HCT116 (cell line): ENCODE measurements around the gene TYW1. TPM values are rescaled to one million over a fixed set of nuclear protein-coding genes. Genes with fewer than 3 reads are reported as not detected.

Source experiments
- ATAC-seq: fragments of 200-7000 bp; cut with Tn5 transposase; 2 replicates; pipeline ENCODE4 v1.9.1; 2020; ENCODE audit warnings: mild to moderate bottlenecking, moderate library complexity
- BruUV-seq: library from RNA; stranded (reverse); fragments of 400-500 nt; replicated peaks from 2 replicates; lab custom pipeline; 2021; lab: Mats Ljungman, UMichigan
- CTCF ChIA-PET: fragments of 300-600 bp; sonication (Branson Sonifier 250); formaldehyde crosslinking; loops from one replicate; lab custom pipeline; 2021; ENCODE audit warnings: antibody characterized with exemption; lab: Charles Lee
- POLR2A ChIA-PET: fragments of 300-600, 350-600 bp; sonication (Branson Sonifier 250); formaldehyde crosslinking; loops from one replicate; lab custom pipeline; 2021; ENCODE audit warnings: antibody characterized with exemption; lab: Charles Lee
- RAD21 ChIA-PET, 2 experiments: fragments of 300-600 bp; sonication (Branson Sonifier 250); formaldehyde crosslinking; loops; one replicate each; lab custom pipeline; 2023; ENCODE audit warnings: low total read pairs in 2 of 2; ENCODE audit not compliant: uncharacterized antibody in 2 of 2, unreplicated experiment in 2 of 2, low non-redundant PET in 1 of 2; lab: Charles Lee
- DNase-seq: peaks from one replicate; pipeline ENCODE4 v3.0.0-alpha.2; 2010; ENCODE audit warnings: low read depth, low spot score
- H2AFZ ChIP-seq: fragments of 200-600 bp; shearing (Covaris generic), sonication (generic); 2 replicates; pipeline ENCODE4 v1.6.1; 2017; ENCODE audit warnings: low read depth, mixed run types, mixed read lengths, antibody characterized with exemption, low read length; ENCODE audit not compliant: poor library complexity, severe bottlenecking
- H3K27ac ChIP-seq: 2 replicates; pipeline ENCODE4 v1.5.1; 2012; ENCODE audit warnings: low read depth, low read length
- H3K27me3 ChIP-seq: fragments of 200-600 bp; sonication (generic); 2 replicates; pipeline ENCODE4 v1.6.1; 2016; ENCODE audit warnings: mixed run types, low read length, mixed read lengths; ENCODE audit not compliant: insufficient read depth
- H3K36me3 ChIP-seq, 2 experiments: fragments of 200-500 bp in 1 of 2; fragments of 200-600 bp in 1 of 2; sonication (Bioruptor generic) in 1 of 2; sonication (generic) in 1 of 2; 2 replicates each; pipeline versions ENCODE4 v1.5.1 to v1.6.1; 2014 to 2016; ENCODE audit warnings: low read length in 2 of 2, inconsistent platforms in 1 of 2, mixed read lengths in 1 of 2, mixed run types in 1 of 2; ENCODE audit not compliant: insufficient read depth in 2 of 2, control insufficient read depth in 1 of 2
- H3K4me1 ChIP-seq, 2 experiments: fragments of 200-600 bp in 1 of 2; sonication (generic) in 1 of 2; 2 replicates each; pipeline versions ENCODE4 v1.5.1 to v1.6.1; 2012 to 2017; ENCODE audit warnings: low read length in 2 of 2, inconsistent platforms in 1 of 2, mild to moderate bottlenecking in 1 of 2, mixed read lengths in 1 of 2, mixed run types in 1 of 2, moderate library complexity in 1 of 2; ENCODE audit not compliant: insufficient read depth in 2 of 2, control insufficient read depth in 1 of 2
- H3K4me2 ChIP-seq: fragments of 200-600 bp; sonication (generic); 2 replicates; pipeline ENCODE4 v1.6.1; 2017; ENCODE audit warnings: mixed run types, low read length, mixed read lengths
- H3K4me3 ChIP-seq, 2 experiments: fragments of 200-600 bp in 1 of 2; sonication (generic) in 1 of 2; replicated peaks in 1 of 2; 2 replicates each; pipeline ENCODE4 v1.5.1; 2011 to 2016; ENCODE audit warnings: low read length in 2 of 2, control low read depth in 1 of 2, low read depth in 1 of 2, mild to moderate bottlenecking in 1 of 2, mixed read lengths in 1 of 2, mixed run types in 1 of 2
- H3K79me2 ChIP-seq: fragments of 200-600 bp; sonication (generic); 2 replicates; pipeline ENCODE4 v1.6.1; 2017; ENCODE audit warnings: mild to moderate bottlenecking, mixed run types, low read length, moderate library complexity, mixed read lengths; ENCODE audit not compliant: insufficient read depth
- H3K9ac ChIP-seq: fragments of 200-600 bp; sonication (generic); 2 replicates; pipeline ENCODE4 v1.6.1; 2016; ENCODE audit warnings: low read length, mixed read lengths
- H3K9me2 ChIP-seq: fragments of 200-600 bp; sonication (generic), shearing (Covaris generic); 2 replicates; pipeline ENCODE4 v1.6.1; 2017; ENCODE audit warnings: mixed run types, mild to moderate bottlenecking, moderate library complexity; ENCODE audit not compliant: insufficient read depth
- H3K9me3 ChIP-seq, 2 experiments: fragments of 200-500 bp in 1 of 2; fragments of 200-600 bp in 1 of 2; sonication (Bioruptor generic) in 1 of 2; sonication (generic) in 1 of 2; 2 replicates each; pipeline ENCODE4 v1.6.1; 2014 to 2017; ENCODE audit warnings: low read length in 2 of 2, mixed read lengths in 2 of 2, inconsistent platforms in 1 of 2, low read depth in 1 of 2, mild to moderate bottlenecking in 1 of 2, mixed run types in 1 of 2, moderate library complexity in 1 of 2; ENCODE audit not compliant: control insufficient read depth in 1 of 2, insufficient read depth in 1 of 2
- H4K20me1 ChIP-seq: fragments of 200-600 bp; sonication (generic), shearing (Covaris generic); 2 replicates; pipeline ENCODE4 v1.6.1; 2017; ENCODE audit warnings: mixed run types, mild to moderate bottlenecking, moderate library complexity; ENCODE audit not compliant: insufficient read depth
- CEBPB ChIP-seq: IDR thresholded peaks from 2 replicates; pipeline ENCODE4 v1.6.1; 2012; ENCODE audit warnings: low read depth
- EGR1 ChIP-seq: IDR thresholded peaks from 2 replicates; pipeline ENCODE4 v1.6.1; 2012; ENCODE audit warnings: low read depth
- EZH2phosphoT487 ChIP-seq: fragments of 200-600 bp; IDR thresholded peaks from 2 replicates; pipeline ENCODE4 v1.6.1; 2018; ENCODE audit warnings: antibody characterized with exemption, borderline replicate concordance
- FOSL1 ChIP-seq: IDR thresholded peaks from 2 replicates; pipeline ENCODE4 v1.6.1; 2012; ENCODE audit warnings: low read depth
- JUND ChIP-seq: IDR thresholded peaks from 2 replicates; pipeline ENCODE4 v1.6.1; 2012
- POLR2A ChIP-seq: IDR thresholded peaks from 2 replicates; pipeline ENCODE4 v1.7.0; 2011; ENCODE audit warnings: borderline replicate concordance; ENCODE audit not compliant: insufficient read depth, insufficient read length; ENCODE audit errors: extremely low read depth
- POLR2AphosphoS5 ChIP-seq: IDR thresholded peaks from 2 replicates; pipeline ENCODE4 v1.6.1; 2011; ENCODE audit warnings: mild to moderate bottlenecking, low read depth, low read length, moderate library complexity
- RAD21 ChIP-seq: IDR thresholded peaks from 2 replicates; pipeline ENCODE4 v1.6.1; 2012; ENCODE audit warnings: low read depth, mild to moderate bottlenecking
- SIN3A ChIP-seq: IDR thresholded peaks from 2 replicates; pipeline ENCODE4 v1.6.1; 2012; ENCODE audit warnings: low read depth
- SP1 ChIP-seq: IDR thresholded peaks from 2 replicates; pipeline ENCODE4 v1.6.1; 2012; ENCODE audit warnings: low read depth
- TCF7L2 ChIP-seq: IDR thresholded peaks from 2 replicates; pipeline ENCODE4 v1.7.0; 2011; ENCODE audit warnings: borderline replicate concordance, inconsistent platforms; ENCODE audit not compliant: insufficient read depth, insufficient read length; ENCODE audit errors: extremely low read depth
- intact Hi-C: fragments of 100-400 bp; cut with micrococcal nuclease; formaldehyde crosslinking; loops from 2 replicates; pipeline ENCODE4 v1.10.0; 2022
- total RNA-seq: library from RNA; stranded (reverse); gene quantifications from one replicate; pipeline ENCODE4 v1.2.1, GENCODE V29; 2021; ENCODE audit not compliant: unreplicated experiment
- TF ChIP-seq, protein P1 (sequence below): IDR thresholded peaks from 2 replicates; pipeline ENCODE4 v1.6.1; 2012
- TF ChIP-seq, protein P2 (sequence below), 3 experiments: fragments of 200-600 bp in 1 of 3; sonication (generic) in 1 of 3; IDR thresholded peaks in 2 of 3; conservative IDR thresholded peaks in 1 of 3; 2 replicates each; pipeline ENCODE4 v1.5.1; 2012 to 2017; ENCODE audit warnings: low read depth in 2 of 3, low read length in 2 of 3, antibody characterized with exemption in 1 of 3, borderline replicate concordance in 1 of 3, control low read depth in 1 of 3, mild to moderate bottlenecking in 1 of 3, mixed read lengths in 1 of 3, mixed run types in 1 of 3, moderate library complexity in 1 of 3; ENCODE audit not compliant: insufficient read depth in 1 of 3
- TF ChIP-seq, protein P3 (sequence below): IDR thresholded peaks from 2 replicates; pipeline ENCODE4 v1.6.1; 2011; ENCODE audit warnings: mild to moderate bottlenecking, low read length, moderate library complexity; ENCODE audit not compliant: insufficient replicate concordance; ENCODE audit errors: extremely low read depth
- TF ChIP-seq, protein P4 (sequence below): IDR thresholded peaks from 2 replicates; pipeline ENCODE4 v1.6.1; 2012; ENCODE audit warnings: low read depth

The TYW1 gene
- total RNA-seq, 1 experiment from 2014 or later: 16.6 TPM

DNA sequence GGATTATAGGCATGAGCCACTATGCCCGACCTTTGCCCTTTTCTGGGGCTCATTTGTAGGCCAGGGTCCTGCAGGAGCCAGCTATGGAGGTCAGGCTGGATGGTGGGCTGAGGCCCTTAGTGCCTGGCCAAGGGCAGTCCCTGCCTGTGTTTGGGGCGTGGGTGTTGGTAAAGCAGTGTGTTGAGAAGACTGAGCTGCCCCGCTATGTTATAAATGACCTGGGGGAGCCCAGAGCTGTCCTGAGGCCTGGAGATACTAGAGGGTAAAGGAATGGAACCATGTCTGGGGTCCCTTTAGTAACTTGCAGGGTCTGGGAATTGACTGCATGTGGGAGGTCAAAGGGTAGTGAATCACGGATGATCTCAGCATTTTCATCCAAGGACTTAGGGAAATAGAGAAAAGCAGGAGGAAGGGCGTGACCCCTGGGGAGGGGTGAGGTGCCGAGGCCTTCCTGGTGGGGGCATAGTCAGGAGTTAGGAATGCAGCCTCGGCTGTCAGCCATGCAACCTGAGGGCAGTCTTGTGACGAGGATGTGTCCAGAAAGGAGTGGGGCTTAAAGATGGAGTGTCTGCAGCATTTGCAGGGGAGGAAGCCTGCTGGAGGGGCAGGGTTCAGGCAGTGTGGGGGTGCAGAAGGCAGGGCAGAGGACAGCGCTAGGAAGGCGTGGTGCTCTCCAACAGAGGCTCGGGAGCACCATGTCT lies 44.1 kb upstream of the TYW1 start:
- ChIA-PET POLR2A (no interaction called here), CTCF (no interaction called here), RAD21 (interaction anchor here in 1 of 2 experiments (0.6 kb wide), 1 partner anchor 431 kb away, joined by 7 read pairs; no protein-coding TSS in a partner anchor)
- DNase-seq (peak; percentile 52), ATAC-seq (peak; percentile 94)
- no peaks in the 10 kb centered on the region for H3K27me3 ChIP-seq
- peak overlapping the region in 1 of 2 experiments; percentile 14; a peak in 1 of 4 replicates for H3K4me3 ChIP-seq
- H3K27ac ChIP-seq: peak overlapping the region; percentile 25
- peak overlapping the region; percentile 72 for H3K4me2 ChIP-seq
- H3K9me3 ChIP-seq: no peaks in the 10 kb centered on the region
- peaks cover 12 to 22% of the 10 kb centered on the region in 2 experiments for H3K4me1 ChIP-seq
- no peaks in the 10 kb centered on the region for H3K9me2 ChIP-seq
- no TSS peak for BruUV-seq
- intact Hi-C loops: no loop called here
- no peaks in the 10 kb centered on the region for H4K20me1 ChIP-seq
- H3K9ac ChIP-seq: peak overlapping the region; percentile 43
- peaks cover 32 to 46% of the 10 kb centered on the region in 2 experiments; a peak in 3 of 4 replicates for H3K36me3 ChIP-seq
- TF ChIP-seq, protein P1, sequence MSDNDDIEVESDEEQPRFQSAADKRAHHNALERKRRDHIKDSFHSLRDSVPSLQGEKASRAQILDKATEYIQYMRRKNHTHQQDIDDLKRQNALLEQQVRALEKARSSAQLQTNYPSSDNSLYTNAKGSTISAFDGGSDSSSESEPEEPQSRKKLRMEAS: peak; percentile 35; the same call in 1 of the 2 replicates
- TF ChIP-seq TCF7L2: no peak
- TF ChIP-seq JUND: peak; percentile 59
- TF ChIP-seq, protein P2, sequence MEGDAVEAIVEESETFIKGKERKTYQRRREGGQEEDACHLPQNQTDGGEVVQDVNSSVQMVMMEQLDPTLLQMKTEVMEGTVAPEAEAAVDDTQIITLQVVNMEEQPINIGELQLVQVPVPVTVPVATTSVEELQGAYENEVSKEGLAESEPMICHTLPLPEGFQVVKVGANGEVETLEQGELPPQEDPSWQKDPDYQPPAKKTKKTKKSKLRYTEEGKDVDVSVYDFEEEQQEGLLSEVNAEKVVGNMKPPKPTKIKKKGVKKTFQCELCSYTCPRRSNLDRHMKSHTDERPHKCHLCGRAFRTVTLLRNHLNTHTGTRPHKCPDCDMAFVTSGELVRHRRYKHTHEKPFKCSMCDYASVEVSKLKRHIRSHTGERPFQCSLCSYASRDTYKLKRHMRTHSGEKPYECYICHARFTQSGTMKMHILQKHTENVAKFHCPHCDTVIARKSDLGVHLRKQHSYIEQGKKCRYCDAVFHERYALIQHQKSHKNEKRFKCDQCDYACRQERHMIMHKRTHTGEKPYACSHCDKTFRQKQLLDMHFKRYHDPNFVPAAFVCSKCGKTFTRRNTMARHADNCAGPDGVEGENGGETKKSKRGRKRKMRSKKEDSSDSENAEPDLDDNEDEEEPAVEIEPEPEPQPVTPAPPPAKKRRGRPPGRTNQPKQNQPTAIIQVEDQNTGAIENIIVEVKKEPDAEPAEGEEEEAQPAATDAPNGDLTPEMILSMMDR (IDR thresholded peaks at IDR 0.05 in 2 of 3, conservative IDR thresholded peaks at IDR 0.05 in 1 of 3; ENCODE audit: borderline replicate concordance in 1 of 3, insufficient read depth in 1 of 3, low read depth in 2 of 3, low read length in 2 of 3): no peak
- peak; percentile 68 for TF ChIP-seq SP1
- no peak for TF ChIP-seq EGR1
- no peak for TF ChIP-seq RAD21
- TF ChIP-seq, protein P3, sequence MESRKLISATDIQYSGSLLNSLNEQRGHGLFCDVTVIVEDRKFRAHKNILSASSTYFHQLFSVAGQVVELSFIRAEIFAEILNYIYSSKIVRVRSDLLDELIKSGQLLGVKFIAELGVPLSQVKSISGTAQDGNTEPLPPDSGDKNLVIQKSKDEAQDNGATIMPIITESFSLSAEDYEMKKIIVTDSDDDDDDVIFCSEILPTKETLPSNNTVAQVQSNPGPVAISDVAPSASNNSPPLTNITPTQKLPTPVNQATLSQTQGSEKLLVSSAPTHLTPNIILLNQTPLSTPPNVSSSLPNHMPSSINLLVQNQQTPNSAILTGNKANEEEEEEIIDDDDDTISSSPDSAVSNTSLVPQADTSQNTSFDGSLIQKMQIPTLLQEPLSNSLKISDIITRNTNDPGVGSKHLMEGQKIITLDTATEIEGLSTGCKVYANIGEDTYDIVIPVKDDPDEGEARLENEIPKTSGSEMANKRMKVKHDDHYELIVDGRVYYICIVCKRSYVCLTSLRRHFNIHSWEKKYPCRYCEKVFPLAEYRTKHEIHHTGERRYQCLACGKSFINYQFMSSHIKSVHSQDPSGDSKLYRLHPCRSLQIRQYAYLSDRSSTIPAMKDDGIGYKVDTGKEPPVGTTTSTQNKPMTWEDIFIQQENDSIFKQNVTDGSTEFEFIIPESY: no peak
- TF ChIP-seq CEBPB: no peak
- TF ChIP-seq SIN3A: no peak
- TF ChIP-seq POLR2A: no peak
- TF ChIP-seq, protein P4, sequence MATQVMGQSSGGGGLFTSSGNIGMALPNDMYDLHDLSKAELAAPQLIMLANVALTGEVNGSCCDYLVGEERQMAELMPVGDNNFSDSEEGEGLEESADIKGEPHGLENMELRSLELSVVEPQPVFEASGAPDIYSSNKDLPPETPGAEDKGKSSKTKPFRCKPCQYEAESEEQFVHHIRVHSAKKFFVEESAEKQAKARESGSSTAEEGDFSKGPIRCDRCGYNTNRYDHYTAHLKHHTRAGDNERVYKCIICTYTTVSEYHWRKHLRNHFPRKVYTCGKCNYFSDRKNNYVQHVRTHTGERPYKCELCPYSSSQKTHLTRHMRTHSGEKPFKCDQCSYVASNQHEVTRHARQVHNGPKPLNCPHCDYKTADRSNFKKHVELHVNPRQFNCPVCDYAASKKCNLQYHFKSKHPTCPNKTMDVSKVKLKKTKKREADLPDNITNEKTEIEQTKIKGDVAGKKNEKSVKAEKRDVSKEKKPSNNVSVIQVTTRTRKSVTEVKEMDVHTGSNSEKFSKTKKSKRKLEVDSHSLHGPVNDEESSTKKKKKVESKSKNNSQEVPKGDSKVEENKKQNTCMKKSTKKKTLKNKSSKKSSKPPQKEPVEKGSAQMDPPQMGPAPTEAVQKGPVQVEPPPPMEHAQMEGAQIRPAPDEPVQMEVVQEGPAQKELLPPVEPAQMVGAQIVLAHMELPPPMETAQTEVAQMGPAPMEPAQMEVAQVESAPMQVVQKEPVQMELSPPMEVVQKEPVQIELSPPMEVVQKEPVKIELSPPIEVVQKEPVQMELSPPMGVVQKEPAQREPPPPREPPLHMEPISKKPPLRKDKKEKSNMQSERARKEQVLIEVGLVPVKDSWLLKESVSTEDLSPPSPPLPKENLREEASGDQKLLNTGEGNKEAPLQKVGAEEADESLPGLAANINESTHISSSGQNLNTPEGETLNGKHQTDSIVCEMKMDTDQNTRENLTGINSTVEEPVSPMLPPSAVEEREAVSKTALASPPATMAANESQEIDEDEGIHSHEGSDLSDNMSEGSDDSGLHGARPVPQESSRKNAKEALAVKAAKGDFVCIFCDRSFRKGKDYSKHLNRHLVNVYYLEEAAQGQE: no peak
- TF ChIP-seq EZH2phosphoT487: no peak
- no peak for TF ChIP-seq POLR2AphosphoS5
- TF ChIP-seq FOSL1: peak; percentile 61
- H2AFZ ChIP-seq: no peak overlapping the region
- H3K79me2 ChIP-seq: no peaks in the 10 kb centered on the region
